AG04450 (cell line): ENCODE data around the gene ADAMTS2. TPM values are rescaled to one million over a fixed set of nuclear protein-coding genes. Genes with fewer than 3 reads are reported as not detected.

ENCODE experiments used
- CTCF ChIA-PET: fragments of 300-600, 350-600 bp; formaldehyde crosslinking; extraction: SDS; loops from one replicate; lab custom pipeline; 2022; ENCODE audit warnings: antibody characterized with exemption, inconsistent platforms; lab: Charles Lee
- POLR2A ChIA-PET: fragments of 350-600 bp; formaldehyde crosslinking; extraction: SDS; loops from one replicate; lab custom pipeline; 2021; ENCODE audit warnings: antibody characterized with exemption, inconsistent platforms; lab: Yijun Ruan, JAX
- DNase-seq: peaks from one replicate; pipeline ENCODE4 v3.0.0-alpha.2; 2011; ENCODE audit warnings: low read depth, low spot score
- H3K27ac ChIP-seq: one replicate; pipeline ENCODE4 v1.5.1; 2012; ENCODE audit warnings: low read depth, low read length, control low read depth
- H3K27me3 ChIP-seq: one replicate; pipeline ENCODE4 v1.6.0; 2012; ENCODE audit warnings: low read length; ENCODE audit not compliant: control insufficient read depth, insufficient read depth
- H3K4me3 ChIP-seq: 2 replicates; pipeline ENCODE4 v1.5.1; 2011; ENCODE audit warnings: mild to moderate bottlenecking, low read depth, low read length, control low read depth
- H3K9me3 ChIP-seq: 2 replicates; pipeline ENCODE4 v1.5.1; 2012; ENCODE audit warnings: low read length; ENCODE audit not compliant: control insufficient read depth, insufficient read depth
- CTCF ChIP-seq: IDR thresholded peaks from 2 replicates; pipeline ENCODE4 v1.5.1; 2011; ENCODE audit warnings: low read depth, low read length, control low read depth, inconsistent platforms
- polyA plus RNA-seq: library from polyadenylated mRNA; depleted of rRNA; stranded (reverse); fragments of >200 nt; gene quantifications from 2 replicates; pipeline ENCODE4 v1.2.3, GENCODE V29; 2011

The ADAMTS2 gene
- polyA plus RNA-seq, 1 experiment, result 22.6 TPM

GRCh38 chr5:179131886-179132585 is 213.2 kb downstream of the ADAMTS2 start:
- POLR2A ChIA-PET, result interaction anchor here (0.7 kb wide), 1 partner anchor 11 kb away, joined by 5 read pairs; no protein-coding TSS in a partner anchor
- Histone ChIP-seq H3K27me3 (no peaks in the 10 kb centered on the region), H3K9me3 (peaks cover 55% of the 10 kb centered on the region), H3K4me3 (no peak overlapping the region), H3K27ac (no peak overlapping the region)
- TF ChIP-seq CTCF, result no peak
- CTCF ChIA-PET, result no interaction called here
- no peak for DNase-seq

GRCh38 chr5:179131321-179131835 is 213.9 kb downstream of the ADAMTS2 start:
- Histone ChIP-seq H3K27ac (no peak overlapping the region), H3K4me3 (no peak overlapping the region), H3K27me3 (no peaks in the 10 kb centered on the region), H3K9me3 (peaks cover 58% of the 10 kb centered on the region)
- no peak for TF ChIP-seq CTCF
- DNase-seq, result no peak
- CTCF ChIA-PET, result no interaction called here
- POLR2A ChIA-PET, result no interaction called here

- H3K27ac ChIP-seq, result no peak overlapping the region
- peaks cover 59% of the 10 kb centered on the region for H3K9me3 ChIP-seq
- no peaks in the 10 kb centered on the region for H3K27me3 ChIP-seq
- DNase-seq, result no peak
- ChIA-PET CTCF (no interaction called here), POLR2A (no interaction called here)
- no peak for TF ChIP-seq CTCF
- no peak overlapping the region for H3K4me3 ChIP-seq
Observed at GRCh38 chr5:179130101-179130681, 215.1 kb downstream of the ADAMTS2 start.

GRCh38 chr5:179129607-179130071 is 215.6 kb downstream of the ADAMTS2 start:
- Histone ChIP-seq H3K27ac (no peak overlapping the region), H3K9me3 (peaks cover 60% of the 10 kb centered on the region), H3K4me3 (no peak overlapping the region), H3K27me3 (no peaks in the 10 kb centered on the region)
- no peak for TF ChIP-seq CTCF
- POLR2A ChIA-PET, result no interaction called here
- DNase-seq, result no peak
- CTCF ChIA-PET, result no interaction called here

- peaks cover 62% of the 10 kb centered on the region for H3K9me3 ChIP-seq
- POLR2A ChIA-PET, result no interaction called here
- DNase-seq, result no peak
- no peaks in the 10 kb centered on the region for H3K27me3 ChIP-seq
- no peak for TF ChIP-seq CTCF
- CTCF ChIA-PET, result no interaction called here
- no peak overlapping the region for H3K27ac ChIP-seq
- no peak overlapping the region for H3K4me3 ChIP-seq
Observed at GRCh38 chr5:179128976-179129375, 216.3 kb downstream of the ADAMTS2 start.
